Measurements from ENCODE around the gene KRTAP10-3.

Gene KRTAP10-3

DNA sequence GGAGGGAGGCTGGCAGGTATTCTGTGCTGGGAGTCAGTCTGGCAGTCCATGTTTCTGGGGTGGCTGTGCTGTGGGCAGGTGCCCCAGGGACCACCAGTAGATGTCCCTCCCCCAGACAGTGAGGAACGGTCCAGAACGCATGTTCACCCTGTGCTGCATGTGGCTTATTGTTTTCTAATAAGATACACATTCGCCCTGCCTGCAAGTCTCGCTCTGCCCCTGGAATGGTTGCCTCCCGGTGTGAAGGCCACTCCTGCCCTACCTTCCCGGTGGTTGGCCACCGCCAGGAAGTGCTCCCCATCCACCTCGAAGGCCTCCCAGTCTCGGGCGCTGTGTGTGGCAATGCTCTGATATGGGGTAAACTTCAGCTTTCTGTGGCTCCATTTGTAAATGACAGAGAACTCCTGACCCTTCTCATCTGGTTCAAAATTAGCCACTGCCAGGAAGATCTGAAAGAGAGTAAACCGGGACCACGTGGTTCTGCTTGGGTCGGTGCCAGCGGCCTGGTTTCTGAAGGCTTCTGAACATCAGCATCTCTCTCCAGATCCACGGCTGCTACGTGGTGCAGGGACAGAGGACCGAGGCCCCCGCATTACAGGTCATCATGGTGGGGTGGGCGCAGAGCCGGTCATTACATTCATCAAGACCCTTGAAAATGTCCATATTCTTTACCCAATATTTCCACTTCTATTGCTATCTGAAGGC lies 33.1 kb downstream of the KRTAP10-3 start:
- no peak for TF ChIP-seq GATA3 (IDR thresholded peaks at IDR 0.05; ENCODE audit: low read depth, low read length)
- no peak for TF ChIP-seq GATA2 (IDR thresholded peaks at IDR 0.05; ENCODE audit: low read depth, low read length)

- no peak for TF ChIP-seq GATA2 (IDR thresholded peaks at IDR 0.05; ENCODE audit: low read depth, low read length)
- TF ChIP-seq GATA3 (IDR thresholded peaks at IDR 0.05; ENCODE audit: low read depth, low read length), result no peak
These were observed 33.9 kb downstream of the KRTAP10-3 start for GRCh38 chr21:44524414-44525371.

DNA sequence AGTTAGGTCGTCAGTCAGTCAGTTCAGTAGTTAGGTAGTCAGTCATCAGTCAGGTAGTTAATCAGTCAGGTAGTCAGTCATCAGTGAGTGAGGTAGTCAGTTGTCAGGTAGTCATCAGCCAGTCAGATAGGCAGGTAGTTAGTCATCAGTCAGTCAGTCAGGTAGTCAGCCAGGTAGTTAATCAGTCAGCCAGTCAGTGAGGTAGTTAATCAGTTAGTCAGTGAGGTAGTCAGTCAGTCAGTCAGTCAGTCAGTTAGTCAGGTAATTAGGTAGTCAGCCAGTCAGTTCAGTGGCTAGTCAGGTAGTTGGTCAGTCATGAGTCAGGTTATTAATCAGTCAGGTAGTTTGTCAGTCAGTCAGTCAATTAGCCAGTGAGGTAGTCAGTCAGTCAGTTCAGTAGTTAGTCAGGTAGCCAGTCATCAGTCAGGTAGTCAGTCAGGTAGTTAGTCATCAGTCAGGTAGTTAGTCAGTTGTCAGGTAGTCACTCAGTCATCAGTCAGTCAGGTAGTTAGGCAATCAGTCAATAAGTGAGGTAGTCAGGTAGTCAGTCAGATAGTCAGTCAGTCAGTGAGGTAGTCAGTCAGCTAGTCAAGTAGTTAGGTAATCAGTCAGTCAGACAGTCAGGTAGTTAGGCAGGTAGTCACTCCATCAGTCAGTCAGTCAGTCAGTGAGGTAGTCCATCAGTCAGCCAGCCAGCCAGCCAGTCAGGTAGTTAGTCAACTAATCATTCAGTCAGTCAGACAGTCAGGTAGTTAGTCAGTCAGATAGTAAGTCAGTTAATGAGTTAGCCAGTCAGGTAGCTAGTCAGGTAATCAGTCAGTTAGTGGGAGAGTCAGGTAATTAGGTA lies 34.8 kb downstream of the KRTAP10-3 start:
- TF ChIP-seq GATA2 (IDR thresholded peaks at IDR 0.05; ENCODE audit: low read depth, low read length) (no peak), GATA3 (IDR thresholded peaks at IDR 0.05; ENCODE audit: low read depth, low read length) (no peak)

DNA sequence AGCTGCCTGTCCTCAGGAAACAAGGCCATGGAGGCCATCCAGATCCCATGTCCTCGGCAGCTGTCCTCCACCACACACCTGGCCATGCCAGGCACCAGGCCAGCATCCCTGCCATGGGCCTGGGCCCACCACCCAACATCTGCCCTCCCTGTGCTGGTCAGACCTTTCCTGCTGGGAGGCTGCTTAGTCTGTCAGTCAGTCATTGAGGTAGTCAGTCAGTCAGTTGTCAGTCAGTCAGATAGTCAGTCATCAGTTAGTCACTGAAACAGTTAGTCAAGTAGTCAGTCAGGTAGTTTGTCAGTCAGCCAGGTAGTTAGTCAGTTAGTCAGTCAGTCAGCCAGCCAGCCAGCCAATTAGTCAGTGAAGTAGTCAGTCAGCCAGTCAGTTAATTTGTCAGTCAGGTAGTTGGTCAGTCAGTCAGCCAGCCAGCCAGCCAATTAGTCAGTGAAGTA lies 35.8 kb downstream of the KRTAP10-3 start:
- no peak for TF ChIP-seq GATA3 (IDR thresholded peaks at IDR 0.05; ENCODE audit: low read depth, low read length)
- TF ChIP-seq GATA2 (IDR thresholded peaks at IDR 0.05; ENCODE audit: low read depth, low read length), result no peak

GRCh38 chr21:44521928-44522752 lies 36.5 kb downstream of the KRTAP10-3 start:
- TF ChIP-seq GATA3 (IDR thresholded peaks at IDR 0.05; ENCODE audit: low read depth, low read length) (no peak), GATA2 (IDR thresholded peaks at IDR 0.05; ENCODE audit: low read depth, low read length) (no peak)

DNA sequence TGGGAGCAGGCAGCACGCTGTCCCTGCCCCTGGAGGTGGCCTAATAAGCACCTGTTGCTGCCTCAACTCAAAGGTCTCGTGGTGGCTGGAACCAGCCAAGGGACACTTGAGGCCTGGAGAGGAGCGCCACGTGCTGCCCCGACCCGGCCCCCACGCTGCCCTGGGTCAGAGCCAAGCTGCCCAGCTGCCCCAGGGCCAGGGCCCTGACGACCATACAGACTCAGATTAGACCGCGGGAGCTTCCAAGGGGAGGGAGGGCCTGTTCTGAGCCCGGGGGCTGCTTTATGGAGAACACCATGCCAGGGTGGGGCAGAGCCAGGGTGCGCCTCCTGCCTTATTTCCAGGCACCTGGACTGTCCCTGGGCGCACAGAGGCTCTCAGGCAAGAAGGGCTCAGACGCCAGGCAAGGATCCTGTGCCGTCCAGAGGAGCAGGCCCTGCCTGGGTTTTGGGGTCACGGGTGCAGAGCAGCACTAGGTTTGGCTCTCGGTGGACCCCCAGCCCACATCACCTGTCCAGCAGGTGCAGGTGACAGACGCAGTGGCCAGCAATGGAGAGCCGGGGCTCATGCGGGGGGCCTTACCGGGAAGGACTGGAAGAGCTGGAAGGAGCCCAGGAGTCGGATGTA lies 37.2 kb downstream of the KRTAP10-3 start:
- TF ChIP-seq GATA3 (IDR thresholded peaks at IDR 0.05; ENCODE audit: low read depth, low read length) (no peak), GATA2 (IDR thresholded peaks at IDR 0.05; ENCODE audit: low read depth, low read length) (no peak)

GRCh38 chr21:44520326-44521300 lies 38.0 kb downstream of the KRTAP10-3 start:
- no peak for TF ChIP-seq GATA2 (IDR thresholded peaks at IDR 0.05; ENCODE audit: low read depth, low read length)
- TF ChIP-seq GATA3 (IDR thresholded peaks at IDR 0.05; ENCODE audit: low read depth, low read length), result no peak

DNA sequence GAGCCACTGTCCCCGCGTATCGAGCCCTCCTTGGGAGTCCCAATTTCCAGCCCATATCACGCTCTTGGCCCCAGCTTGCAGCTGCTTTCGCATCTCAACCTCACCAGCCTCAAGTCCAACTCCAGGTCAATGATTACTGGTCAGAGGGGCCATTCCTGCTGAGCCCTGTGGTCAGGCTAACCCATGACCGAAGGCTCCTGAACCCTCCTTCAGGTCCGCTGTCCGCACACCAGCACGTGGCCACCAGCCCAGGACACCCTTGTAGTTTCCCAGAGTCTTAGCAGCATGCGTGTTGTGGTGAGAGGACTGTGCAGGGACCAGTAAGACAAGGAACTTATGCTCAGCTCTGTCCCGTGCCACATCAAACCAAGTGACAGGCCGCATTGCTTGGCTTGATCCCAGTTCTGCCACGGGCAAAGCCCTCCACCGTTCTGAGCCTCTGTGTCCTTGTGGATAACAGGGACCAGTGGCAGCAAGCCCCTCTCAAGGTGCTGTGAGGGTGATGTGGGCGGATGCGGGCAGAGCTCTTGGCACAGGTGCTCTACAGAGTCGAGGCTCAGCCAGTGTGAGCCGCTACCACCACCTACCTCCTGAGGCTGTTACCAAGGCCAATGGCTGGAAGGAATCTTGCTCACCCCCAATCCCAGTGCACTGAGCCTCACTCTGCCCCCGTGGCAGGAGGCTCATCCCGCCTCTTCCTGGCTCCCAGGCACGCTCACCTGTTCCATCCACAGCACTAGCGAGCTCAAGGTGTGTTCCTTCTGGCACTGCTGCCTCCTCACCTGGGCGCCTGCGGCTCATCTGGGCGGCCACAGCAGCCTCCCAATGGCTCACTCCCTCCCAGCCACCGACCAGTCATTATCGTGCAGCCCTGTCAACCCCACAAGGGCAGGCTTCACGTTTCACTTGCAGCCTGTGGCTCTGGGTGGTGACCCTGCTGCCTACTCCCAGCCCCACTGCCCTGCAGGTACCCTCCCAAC lies 39.0 kb downstream of the KRTAP10-3 start:
- no peak for TF ChIP-seq GATA3 (IDR thresholded peaks at IDR 0.05; ENCODE audit: low read depth, low read length)
- TF ChIP-seq GATA2 (IDR thresholded peaks at IDR 0.05; ENCODE audit: low read depth, low read length), result no peak

- no peak for TF ChIP-seq GATA2 (IDR thresholded peaks at IDR 0.05; ENCODE audit: low read depth, low read length)
- TF ChIP-seq GATA3 (IDR thresholded peaks at IDR 0.05; ENCODE audit: low read depth, low read length), result no peak
These were observed 39.9 kb downstream of the KRTAP10-3 start for GRCh38 chr21:44518686-44519085.

DNA sequence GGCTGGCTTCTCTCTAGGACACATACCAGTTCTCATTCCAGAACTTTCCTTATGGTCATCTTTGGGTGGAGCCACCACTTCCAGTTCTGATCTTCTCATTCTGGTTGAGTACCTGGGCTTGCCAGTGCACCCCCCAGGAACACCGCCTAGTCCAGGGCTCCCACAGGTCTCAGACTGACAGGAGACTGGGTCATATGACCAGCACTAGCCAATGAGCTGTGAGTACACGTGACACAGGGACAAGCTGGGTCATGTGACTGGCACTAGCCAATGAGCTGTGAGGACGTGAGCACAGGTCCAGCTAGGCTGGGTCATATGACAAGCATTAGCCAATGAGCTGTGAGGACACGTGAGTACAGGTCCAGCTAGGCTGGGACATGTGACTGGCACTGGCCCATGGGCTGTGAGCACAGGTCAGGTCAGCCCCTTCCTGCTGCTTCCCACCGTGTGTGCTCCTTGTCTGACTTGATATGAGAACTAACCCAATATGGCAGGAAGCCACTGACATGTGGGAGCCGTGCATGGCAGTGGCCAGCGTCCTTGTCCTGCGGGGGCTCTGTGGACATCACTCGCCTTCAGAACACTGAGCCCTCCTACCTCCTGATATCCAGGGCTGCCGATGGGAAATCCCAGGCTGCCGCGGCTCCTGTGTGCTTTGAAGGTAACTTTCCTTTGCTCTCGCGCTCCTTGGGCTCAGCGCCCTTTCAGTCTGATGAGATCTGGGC lies 41.3 kb downstream of the KRTAP10-3 start:
- TF ChIP-seq GATA2 (IDR thresholded peaks at IDR 0.05; ENCODE audit: low read depth, low read length) (no peak), GATA3 (IDR thresholded peaks at IDR 0.05; ENCODE audit: low read depth, low read length) (no peak)
